Prostate gland (tissue), 2 donors: Measurements from ENCODE around the gene LPCAT3. TPM values are rescaled to one million over a fixed set of nuclear protein-coding genes. Genes with fewer than 3 reads are reported as not detected.

ENCODE experiments used
- DNase-seq: peaks from one replicate; pipeline ENCODE4 v3.0.0-alpha.2; 2019; ENCODE audit warnings: low spot score
- H3K27ac ChIP-seq, 2 donors: fragments of 200-600 bp; sonication (generic); 2 replicates each; pipeline ENCODE4 v1.5.1; 2017 to 2019
- H3K27me3 ChIP-seq: fragments of 200-600 bp; sonication (generic); replicated peaks from 2 replicates; pipeline ENCODE4 v1.5.1; 2019; ENCODE audit not compliant: insufficient read depth
- H3K36me3 ChIP-seq, 2 donors: fragments of 200-600 bp; sonication (generic); 1 replicate in 1 of 2; 2 replicates in 1 of 2; pipeline versions ENCODE4 v1.5.1 to v1.8.1; 2017 to 2019
- H3K4me1 ChIP-seq: fragments of 200-600 bp; sonication (generic); replicated peaks from 2 replicates; pipeline ENCODE4 v1.5.1; 2019
- H3K4me3 ChIP-seq, 2 donors: fragments of 200-600 bp; sonication (generic); 2 replicates each; pipeline ENCODE4 v1.5.1; 2017 to 2019
- H3K9me3 ChIP-seq: fragments of 200-600 bp; sonication (generic); 2 replicates; pipeline ENCODE4 v1.5.1; 2017
- POLR2A ChIP-seq: fragments of 450-650 bp; IDR thresholded peaks from one replicate; pipeline ENCODE4 v1.6.1; 2016; ENCODE audit warnings: antibody characterized with exemption, mild to moderate bottlenecking
- POLR2AphosphoS5 ChIP-seq: sonication (generic); formaldehyde crosslinking; IDR thresholded peaks from one replicate; pipeline ENCODE4 v1.6.1; 2017; ENCODE audit warnings: antibody characterized with exemption
- WGBS: methylation state at CpG from one replicate; pipeline ENCODE4 v1.1.5; 2018; 5-methylcytosine and 5-hydroxymethylcytosine counted together
- intact Hi-C: fragments of 100-400 bp; cut with DNase I; formaldehyde crosslinking; loops from one replicate; pipeline ENCODE4 v1.14.2; 2022
- total RNA-seq, 2 donors: library from RNA; depleted of rRNA; stranded (reverse); fragments of >200 nt; gene quantifications; one replicate each; pipeline ENCODE4 v1.1.0, GENCODE V29; 2016
- TF ChIP-seq, protein P1 (sequence below), 4 experiments: fragments of 200-600 bp in 2 of 4; fragments of 450-650 bp in 2 of 4; sonication (generic) in 2 of 4; IDR thresholded peaks; 1 replicate in 3 of 4; 2 replicates in 1 of 4; pipeline ENCODE4 v1.5.1; 2016 to 2019; ENCODE audit warnings: antibody characterized with exemption in 4 of 4, mild to moderate bottlenecking in 2 of 4, moderate library complexity in 2 of 4

The LPCAT3 gene
- total RNA-seq, 2 donors from 2014 or later = 59.9 to 86.9 TPM

DNA sequence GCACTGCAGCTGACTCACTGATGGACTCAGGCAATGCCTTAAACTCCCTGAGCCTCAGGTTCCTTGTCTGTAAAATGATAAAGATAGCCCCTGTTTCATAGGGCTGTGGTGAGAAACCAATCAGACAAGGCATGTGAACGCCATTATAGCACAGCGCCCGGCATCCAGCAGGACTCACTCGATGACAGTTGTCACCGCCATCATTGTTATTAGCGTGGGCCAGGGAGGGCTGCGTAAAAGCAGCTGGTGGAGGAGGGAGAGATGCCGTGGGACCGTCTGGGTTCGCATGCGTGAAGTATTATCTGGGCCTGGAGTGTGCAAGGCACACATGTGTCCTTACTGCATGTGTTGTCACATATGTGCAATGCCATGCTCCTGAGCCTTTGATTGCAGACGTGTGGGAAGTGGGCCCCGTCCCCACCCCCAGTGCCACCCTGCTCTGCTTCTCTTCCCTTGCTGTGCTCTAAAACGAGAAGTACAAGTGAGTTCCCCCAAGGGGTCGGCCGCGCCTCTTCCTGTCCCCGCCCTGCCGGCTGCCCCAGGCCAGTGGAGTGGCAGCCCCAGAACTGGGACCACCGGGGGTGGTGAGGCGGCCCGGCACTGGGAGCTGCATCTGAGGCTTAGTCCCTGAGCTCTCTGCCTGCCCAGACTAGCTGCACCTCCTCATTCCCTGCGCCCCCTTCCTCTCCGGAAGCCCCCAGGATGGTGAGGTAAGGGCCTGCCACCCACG, 67.3 kb downstream of the LPCAT3 start, which contains the start of gene PTPN6:
Gene PTPN6, plus strand, starts transcription at position 546 of the 730 bp plus-strand sequence. Its CDS starts 157 bp downstream, at position 703.
- intact Hi-C loops = no loop called here
- no peaks in the 10 kb centered on the region for H3K27me3 ChIP-seq
- TF ChIP-seq POLR2AphosphoS5 (no peak), POLR2A (no peak)
- TF ChIP-seq, protein P1, sequence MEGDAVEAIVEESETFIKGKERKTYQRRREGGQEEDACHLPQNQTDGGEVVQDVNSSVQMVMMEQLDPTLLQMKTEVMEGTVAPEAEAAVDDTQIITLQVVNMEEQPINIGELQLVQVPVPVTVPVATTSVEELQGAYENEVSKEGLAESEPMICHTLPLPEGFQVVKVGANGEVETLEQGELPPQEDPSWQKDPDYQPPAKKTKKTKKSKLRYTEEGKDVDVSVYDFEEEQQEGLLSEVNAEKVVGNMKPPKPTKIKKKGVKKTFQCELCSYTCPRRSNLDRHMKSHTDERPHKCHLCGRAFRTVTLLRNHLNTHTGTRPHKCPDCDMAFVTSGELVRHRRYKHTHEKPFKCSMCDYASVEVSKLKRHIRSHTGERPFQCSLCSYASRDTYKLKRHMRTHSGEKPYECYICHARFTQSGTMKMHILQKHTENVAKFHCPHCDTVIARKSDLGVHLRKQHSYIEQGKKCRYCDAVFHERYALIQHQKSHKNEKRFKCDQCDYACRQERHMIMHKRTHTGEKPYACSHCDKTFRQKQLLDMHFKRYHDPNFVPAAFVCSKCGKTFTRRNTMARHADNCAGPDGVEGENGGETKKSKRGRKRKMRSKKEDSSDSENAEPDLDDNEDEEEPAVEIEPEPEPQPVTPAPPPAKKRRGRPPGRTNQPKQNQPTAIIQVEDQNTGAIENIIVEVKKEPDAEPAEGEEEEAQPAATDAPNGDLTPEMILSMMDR (IDR thresholded peaks at IDR 0.05) = no peak
- no peak for DNase-seq
- H3K9me3 ChIP-seq = no peaks in the 10 kb centered on the region
- no peaks in the 10 kb centered on the region for H3K36me3 ChIP-seq
- WGBS = 67% methylated on average over 25 of the region's 25 CpGs
- H3K4me1 ChIP-seq = peaks cover 6% of the 10 kb centered on the region
- H3K27ac ChIP-seq = no peak within 1 kb of the TSS
- H3K4me3 ChIP-seq = peak within 1 kb of the TSS; percentile 11 to 14

DNA sequence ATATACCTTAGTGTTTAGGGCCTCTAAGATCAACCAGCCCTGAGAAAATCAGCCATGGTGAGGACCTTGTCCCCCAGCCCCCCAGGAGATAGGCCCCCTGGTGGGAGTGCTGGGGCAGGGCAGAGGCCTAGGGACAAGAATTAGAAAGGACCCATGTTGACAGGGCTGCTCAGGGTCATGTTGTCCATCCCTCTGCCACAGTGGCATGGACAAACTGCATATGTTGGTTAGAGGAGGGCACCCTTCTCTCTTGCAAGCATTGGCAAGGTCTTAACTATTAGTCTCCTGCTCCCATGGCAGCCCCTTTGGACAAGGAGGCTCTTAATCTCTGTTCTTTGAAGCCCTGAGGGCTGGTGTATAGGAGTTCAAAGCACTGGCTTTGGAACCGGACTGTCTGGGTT, 67.9 kb downstream of the LPCAT3 start:
- H3K9me3 ChIP-seq = no peaks in the 10 kb centered on the region
- H3K4me3 ChIP-seq = no peak overlapping the region
- peaks cover 12% of the 10 kb centered on the region for H3K4me1 ChIP-seq
- no peaks in the 10 kb centered on the region for H3K27me3 ChIP-seq
- 100% methylated on average over 1 of the region's 1 CpG for WGBS
- TF ChIP-seq POLR2A = no peak
- no peak for TF ChIP-seq POLR2AphosphoS5
- TF ChIP-seq, protein P1 (IDR thresholded peaks at IDR 0.05) = no peak
- intact Hi-C loops = no loop called here
- no peak overlapping the region for H3K27ac ChIP-seq
- H3K36me3 ChIP-seq = no peaks in the 10 kb centered on the region
- DNase-seq = no peak

DNA sequence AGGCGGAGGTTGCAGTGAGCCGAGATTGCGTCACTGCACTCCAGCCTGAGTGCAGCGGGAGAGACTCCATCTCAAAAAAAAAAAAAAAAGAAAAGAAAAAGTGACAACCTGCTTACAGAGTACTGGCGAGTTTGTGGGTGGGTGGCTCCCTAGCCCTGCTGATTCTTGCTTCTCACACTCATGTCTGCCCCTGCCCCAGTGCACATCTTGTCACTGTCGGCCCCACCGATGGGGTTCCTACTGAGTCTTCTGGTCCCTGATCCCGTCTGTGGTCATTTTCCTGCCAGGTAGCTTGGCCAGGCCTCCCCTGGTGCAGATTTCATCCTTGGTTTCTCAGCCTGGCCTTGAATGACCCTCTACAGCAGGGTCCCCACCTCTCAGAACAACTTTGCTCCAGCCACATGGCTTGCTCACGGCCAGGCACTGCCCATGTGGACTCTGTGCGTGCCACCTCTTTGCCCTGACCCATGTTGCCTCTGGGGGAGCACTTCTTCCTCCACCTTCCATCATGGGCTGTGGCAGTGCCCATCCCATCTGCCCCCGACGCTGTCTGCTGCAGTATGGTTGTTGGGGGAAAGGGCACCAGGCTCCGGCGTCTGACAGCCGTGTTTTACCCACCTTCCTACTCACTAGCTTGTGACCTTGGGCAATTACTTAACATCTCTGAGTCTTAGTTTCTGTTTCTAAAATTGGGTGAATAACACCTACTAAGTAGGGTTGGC, 69.2 kb downstream of the LPCAT3 start:
- intact Hi-C loops = loop anchor here (5.0 kb wide), 1 partner anchor 163 kb away; no protein-coding TSS in a partner anchor
- WGBS = 80% methylated on average over 15 of the region's 15 CpGs
- no peaks in the 10 kb centered on the region for H3K27me3 ChIP-seq
- H3K4me3 ChIP-seq = no peak overlapping the region
- TF ChIP-seq POLR2A (no peak), POLR2AphosphoS5 (no peak)
- TF ChIP-seq, protein P1 (IDR thresholded peaks at IDR 0.05) = no peak
- no peaks in the 10 kb centered on the region for H3K36me3 ChIP-seq
- no peak for DNase-seq
- H3K4me1 ChIP-seq = peaks cover 18% of the 10 kb centered on the region
- H3K27ac ChIP-seq = no peak overlapping the region
- no peaks in the 10 kb centered on the region for H3K9me3 ChIP-seq

DNA sequence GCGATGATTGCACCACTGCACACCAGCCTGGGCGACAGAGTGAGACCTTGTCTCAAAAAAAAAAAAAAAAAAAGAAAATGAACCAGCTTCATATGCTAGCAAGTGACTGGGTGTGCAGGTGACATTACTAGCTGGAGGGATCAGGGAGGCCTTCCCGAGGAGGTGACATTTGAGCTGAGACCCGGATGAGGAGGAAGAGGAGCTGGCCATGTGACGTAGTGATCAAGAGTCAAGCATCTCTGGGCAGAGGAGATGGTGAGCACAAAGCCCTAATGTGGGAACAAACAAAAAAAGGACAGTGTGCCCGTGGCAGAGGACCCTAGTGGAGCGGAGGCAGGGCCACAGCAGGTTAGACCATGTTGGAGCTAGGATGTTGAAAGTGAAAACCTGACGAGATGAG, 70.7 kb downstream of the LPCAT3 start:
- Histone ChIP-seq H3K27ac (no peak overlapping the region), H3K4me3 (no peak overlapping the region), H3K27me3 (no peaks in the 10 kb centered on the region), H3K36me3 (no peaks in the 10 kb centered on the region), H3K9me3 (no peaks in the 10 kb centered on the region), H3K4me1 (peaks cover 18% of the 10 kb centered on the region)
- intact Hi-C loops = loop anchor here (5.0 kb wide), 1 partner anchor 165 kb away; no protein-coding TSS in a partner anchor
- no peak for DNase-seq
- TF ChIP-seq POLR2AphosphoS5 (no peak), POLR2A (no peak)
- TF ChIP-seq, protein P1 (IDR thresholded peaks at IDR 0.05) = no peak
- 84% methylated on average over 8 of the region's 8 CpGs for WGBS
